WTC11 (cell line): ENCODE results near the gene CGB8. TPM values are rescaled to one million over a fixed set of nuclear protein-coding genes. Genes with fewer than 3 reads are reported as not detected.

Experiments
- ATAC-seq: fragments of 200-7000 bp; cut with Tn5 transposase; 2 replicates; pipeline ENCODE4 v1.10.0; 2021; ENCODE audit warnings: mild to moderate bottlenecking, moderate library complexity
- CTCF ChIA-PET: fragments of 300-600 bp; sonication (Branson Sonifier 250); formaldehyde crosslinking; loops from one replicate; lab custom pipeline; 2021; ENCODE audit warnings: antibody characterized with exemption; lab: Charles Lee
- POLR2A ChIA-PET: fragments of 350-600 bp; sonication (Branson Sonifier 250); formaldehyde crosslinking; loops from one replicate; lab custom pipeline; 2021; ENCODE audit warnings: antibody characterized with exemption; lab: Charles Lee
- DNase-seq: peaks from one replicate; pipeline ENCODE4 v3.0.0; 2021; ENCODE audit warnings: low spot score
- H3K27ac Mint-ChIP-seq: 2 replicates; pipeline ENCODE4 v1.8.0; 2021; ENCODE audit warnings: mixed read lengths
- H3K27me3 Mint-ChIP-seq: 2 replicates; pipeline ENCODE4 v1.8.0; 2021; ENCODE audit warnings: low read depth, mild to moderate bottlenecking, moderate library complexity, mixed read lengths
- H3K36me3 Mint-ChIP-seq: 2 replicates; pipeline ENCODE4 v1.8.0; 2021; ENCODE audit warnings: mixed read lengths
- H3K4me1 Mint-ChIP-seq: 2 replicates; pipeline ENCODE4 v1.8.0; 2022; ENCODE audit warnings: mixed read lengths
- H3K4me3 Mint-ChIP-seq: 2 replicates; pipeline ENCODE4 v1.8.0; 2021; ENCODE audit warnings: mild to moderate bottlenecking, moderate library complexity, mixed read lengths
- H3K9me3 Mint-ChIP-seq: 2 replicates; pipeline ENCODE4 v1.8.0; 2021; ENCODE audit warnings: mixed read lengths
- AFF4 ChIP-seq: sonication (generic); formaldehyde crosslinking; IDR thresholded peaks from 2 replicates; pipeline ENCODE4 v1.8.1; 2023; ENCODE audit warnings: mild to moderate bottlenecking, missing genetic modification reagents, borderline replicate concordance
- ATF3 ChIP-seq: sonication (generic); formaldehyde crosslinking; conservative IDR thresholded peaks from 2 replicates; pipeline ENCODE4 v1.8.1; 2022; ENCODE audit warnings: mild to moderate bottlenecking, missing genetic modification reagents
- E2F1 ChIP-seq: sonication (generic); formaldehyde crosslinking; IDR thresholded peaks from 2 replicates; pipeline ENCODE4 v1.8.0; 2022; ENCODE audit warnings: mild to moderate bottlenecking, missing genetic modification reagents
- ESRRA ChIP-seq: sonication (generic); formaldehyde crosslinking; IDR thresholded peaks from 2 replicates; pipeline ENCODE4 v1.8.1; 2022; ENCODE audit warnings: mild to moderate bottlenecking, missing genetic modification reagents, borderline replicate concordance
- FOXP4 ChIP-seq: sonication (generic); formaldehyde crosslinking; IDR thresholded peaks from 2 replicates; pipeline ENCODE4 v1.8.0; 2022; ENCODE audit warnings: mild to moderate bottlenecking, missing genetic modification reagents
- GRHL2 ChIP-seq: fragments of 250-450 bp; sonication (Bioruptor Pico); IDR thresholded peaks from 2 replicates; pipeline ENCODE4 v1.8.0; 2022; ENCODE audit warnings: mild to moderate bottlenecking, moderate library complexity; ENCODE audit not compliant: insufficient replicate concordance, severe bottlenecking
- GTF2I ChIP-seq: fragments of 250-450 bp; sonication (Bioruptor Pico); conservative IDR thresholded peaks from 2 replicates; pipeline ENCODE4 v1.4.0; 2021; ENCODE audit warnings: mild to moderate bottlenecking
- IRF1 ChIP-seq: sonication (generic); formaldehyde crosslinking; IDR thresholded peaks from 2 replicates; pipeline ENCODE4 v1.8.0; 2023; ENCODE audit warnings: missing genetic modification reagents
- JAZF1 ChIP-seq: fragments of 250-450 bp; sonication (Bioruptor Pico); IDR thresholded peaks from 2 replicates; pipeline ENCODE4 v1.9.0; 2021; ENCODE audit warnings: moderate library complexity, mild to moderate bottlenecking, inconsistent platforms
- NFATC4 ChIP-seq: fragments of 250-450 bp; sonication (Bioruptor Pico); IDR thresholded peaks from 2 replicates; pipeline ENCODE4 v1.9.0; 2021; ENCODE audit warnings: mild to moderate bottlenecking
- SP1 ChIP-seq: sonication (generic); formaldehyde crosslinking; conservative IDR thresholded peaks from 2 replicates; pipeline ENCODE4 v1.8.1; 2022; ENCODE audit warnings: missing genetic modification reagents
- TCF7 ChIP-seq: sonication (generic); formaldehyde crosslinking; IDR thresholded peaks from 2 replicates; pipeline ENCODE4 v1.8.0; 2022; ENCODE audit warnings: mild to moderate bottlenecking, low read depth, missing genetic modification reagents, moderate library complexity
- ZBTB43 ChIP-seq: sonication (generic); formaldehyde crosslinking; IDR thresholded peaks from 2 replicates; pipeline ENCODE4 v1.8.1; 2023; ENCODE audit warnings: mild to moderate bottlenecking, missing genetic modification reagents
- ZNF121 ChIP-seq: sonication (generic); formaldehyde crosslinking; IDR thresholded peaks from 2 replicates; pipeline ENCODE4 v1.8.0; 2023; ENCODE audit warnings: missing genetic modification reagents
- ZNF263 ChIP-seq: sonication (generic); formaldehyde crosslinking; IDR thresholded peaks from 2 replicates; pipeline ENCODE4 v1.8.1; 2022; ENCODE audit warnings: low read depth, mild to moderate bottlenecking, moderate library complexity, missing genetic modification reagents
- ZNF423 ChIP-seq: fragments of 250-450 bp; sonication (Bioruptor Pico); IDR thresholded peaks from 2 replicates; pipeline ENCODE4 v2.1.2; 2022; ENCODE audit warnings: mild to moderate bottlenecking, moderate library complexity
- total RNA-seq: library from RNA; stranded (reverse); gene quantifications from 3 replicates; pipeline ENCODE4 v1.2.3, GENCODE V29; 2021

The CGB8 gene
- total RNA-seq, 1 experiment from 2014 or later = 0.31 TPM

- no peak for TF ChIP-seq NFATC4 (CRISPR knock-in tag)
- TF ChIP-seq ESRRA (CRISPR knock-in tag) = no peak
- no peak for TF ChIP-seq ATF3 (CRISPR knock-in tag)
- TF ChIP-seq ZNF423 (CRISPR knock-in tag) = no peak
- TF ChIP-seq AFF4 = no peak
- no peak for TF ChIP-seq SP1 (CRISPR knock-in tag)
- no peak for TF ChIP-seq JAZF1 (CRISPR knock-in tag)
- no peak for TF ChIP-seq FOXP4
Measured at GRCh38 chr19:49094505-49095482, 45.9 kb upstream of the CGB8 start (continued).

- H3K4me3 Mint-ChIP-seq = no peak overlapping the region
- no peaks in the 10 kb centered on the region for H3K9me3 Mint-ChIP-seq
- no peak for ATAC-seq
- CTCF ChIA-PET = interaction anchor here (0.6 kb wide), 1 partner anchor 73 kb away, joined by 3 read pairs; no protein-coding TSS in a partner anchor
- DNase-seq = no peak
- H3K4me1 Mint-ChIP-seq = peaks cover 5% of the 10 kb centered on the region; the same call in 1 of the 2 replicates
- H3K27ac Mint-ChIP-seq = no peak overlapping the region
- H3K36me3 Mint-ChIP-seq = peaks cover 66% of the 10 kb centered on the region
- no peaks in the 10 kb centered on the region for H3K27me3 Mint-ChIP-seq
- POLR2A ChIA-PET = no interaction called here
- TF ChIP-seq IRF1 (CRISPR knock-in tag) (no peak), ZNF121 (CRISPR knock-in tag) (0 out of 2 replicates have a peak, but pooled peaks have one; percentile 54)
Measured at GRCh38 chr19:49092686-49093085, 43.8 kb upstream of the CGB8 start.

- POLR2A ChIA-PET = no interaction called here
- Mint-ChIP-seq H3K27ac (no peak overlapping the region), H3K36me3 (peaks cover 70% of the 10 kb centered on the region), H3K9me3 (no peaks in the 10 kb centered on the region), H3K4me1 (peaks cover 6% of the 10 kb centered on the region), H3K4me3 (no peak overlapping the region), H3K27me3 (no peaks in the 10 kb centered on the region)
- CTCF ChIA-PET = interaction anchor here (0.6 kb wide), 1 partner anchor 296 kb away, joined by 3 read pairs; no protein-coding TSS in a partner anchor
- ATAC-seq (no peak), DNase-seq (no peak)
- TF ChIP-seq ZNF263 (CRISPR knock-in tag) (no peak), ZBTB43 (CRISPR knock-in tag) (no peak), ZNF121 (CRISPR knock-in tag) (no peak), NFATC4 (CRISPR knock-in tag) (no peak), GTF2I (no peak), TCF7 (CRISPR knock-in tag) (no peak), GRHL2 (CRISPR knock-in tag) (no peak), ZNF423 (CRISPR knock-in tag) (no peak), E2F1 (CRISPR knock-in tag) (no peak)
- TF ChIP-seq, all 79 proteins: peak for 0
Measured at GRCh38 chr19:49091391-49092038, 42.6 kb upstream of the CGB8 start.
